ENCODE results near the gene GLDN.

- no peak for TF ChIP-seq POLR2A (IDR thresholded peaks at IDR 0.05)
- no peak for TF ChIP-seq CTCF (IDR thresholded peaks at IDR 0.05)
Measured at GRCh38 chr15:51356147-51356546, 14.7 kb downstream of the GLDN start.
